HG03139 (cell line): Measurements from ENCODE around the gene UBR4.

ENCODE experiments used
- ATAC-seq: cut with Tn5 transposase; IDR thresholded peaks from one replicate; pipeline ENCODE4 v1.9.1; 2021; ENCODE audit not compliant: unreplicated experiment

The UBR4 gene

DNA sequence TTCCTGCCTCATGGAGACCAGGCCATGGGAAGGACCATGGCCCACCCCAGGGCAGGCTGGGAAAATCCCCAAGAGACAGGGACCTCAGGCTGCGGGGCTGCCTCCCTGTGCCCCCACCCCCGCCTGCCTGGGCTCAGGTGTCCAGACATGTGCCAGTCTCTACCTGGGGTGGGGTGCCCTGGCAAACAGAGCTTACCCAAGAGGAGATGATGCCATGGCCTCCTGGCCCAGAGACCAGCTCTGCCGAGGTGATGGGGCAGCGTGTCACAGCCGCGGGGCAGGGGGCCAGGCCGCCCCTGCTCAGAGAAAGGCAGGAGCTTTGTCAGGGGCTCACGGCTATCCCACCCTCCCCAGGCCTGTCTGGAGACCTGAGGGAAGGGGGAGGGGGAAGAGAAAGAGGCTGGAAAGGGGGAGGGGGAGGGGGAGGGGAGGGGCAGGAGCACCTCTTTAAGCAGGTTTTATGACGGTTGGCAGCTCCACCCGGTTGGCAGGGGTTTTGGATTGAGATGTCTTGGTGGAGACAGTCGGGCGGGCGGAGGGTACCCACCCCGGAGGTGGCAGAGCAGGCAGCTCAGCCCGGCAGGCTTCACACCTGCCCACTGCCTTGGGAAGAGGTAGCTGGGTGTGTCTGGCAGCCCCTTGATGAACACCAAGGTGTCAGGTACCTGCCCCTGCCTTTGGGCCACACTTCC lies 152.1 kb downstream of the UBR4 start:
- ATAC-seq = no peak

DNA sequence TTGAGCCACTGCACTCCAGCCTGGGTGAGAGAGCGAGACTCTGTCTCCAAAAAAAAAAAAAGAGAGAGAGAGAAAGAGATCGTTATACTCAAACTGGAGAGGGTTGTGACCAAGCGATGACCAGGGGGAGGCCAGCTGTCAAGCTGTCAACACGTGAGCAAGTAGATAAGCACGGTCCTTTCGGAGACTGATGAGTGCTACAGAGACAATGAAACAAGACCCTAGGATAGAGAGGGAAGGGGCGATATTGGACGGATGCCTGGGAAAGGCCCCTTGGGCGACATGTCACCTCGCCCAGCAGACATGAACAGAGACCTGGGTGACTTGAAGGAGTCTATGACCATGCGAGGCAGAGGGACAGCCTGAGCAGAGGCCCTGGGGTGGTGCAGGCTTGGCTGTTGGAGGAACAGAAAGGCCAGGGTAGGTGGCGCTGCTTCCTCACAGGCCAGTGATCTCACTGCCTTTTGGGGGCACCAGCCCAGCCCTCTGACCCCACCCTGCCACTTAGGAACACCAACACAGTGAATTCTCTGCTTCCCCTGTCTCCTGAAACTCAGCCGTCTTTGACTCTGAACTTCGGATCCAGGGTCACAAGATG lies 152.8 kb downstream of the UBR4 start:
- no peak for ATAC-seq

DNA sequence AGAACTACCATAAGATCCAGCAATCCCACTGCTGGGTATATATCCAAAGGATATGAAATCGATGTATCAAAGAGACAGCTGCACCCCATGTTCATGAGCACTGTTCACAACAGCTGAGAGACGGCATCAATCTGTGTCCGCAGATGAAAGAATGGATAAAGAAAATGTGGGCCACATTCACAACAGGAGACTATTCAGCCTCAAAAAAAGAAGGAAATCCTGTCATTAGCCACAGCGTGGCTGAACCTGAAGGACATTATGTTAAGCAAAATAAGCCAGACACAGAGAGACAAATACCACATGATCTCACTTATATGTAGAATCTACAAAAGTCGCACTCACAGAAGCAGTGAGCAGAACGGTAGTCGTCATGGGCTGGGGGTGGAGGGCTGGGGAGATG lies 154.4 kb downstream of the UBR4 start:
- no peak for ATAC-seq

DNA sequence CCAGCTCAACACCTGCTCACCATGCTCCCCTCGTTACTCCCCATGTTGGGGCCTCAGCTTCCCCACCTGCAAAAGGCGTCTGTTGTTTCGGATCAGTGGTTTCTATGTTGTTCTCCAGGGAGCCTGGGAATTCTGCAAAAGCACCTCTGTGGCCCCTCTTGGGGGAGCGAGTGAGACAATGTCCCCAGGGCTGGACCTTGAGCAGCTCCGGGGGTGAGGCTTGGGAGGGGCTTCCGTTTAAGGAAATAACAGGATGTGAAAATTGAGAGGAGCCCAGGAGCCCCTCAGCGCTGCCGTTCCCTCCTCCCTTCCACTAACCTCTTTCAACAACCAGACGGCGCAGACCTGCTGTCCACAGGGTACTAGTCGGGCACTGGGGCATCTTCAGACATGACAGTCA lies 155.1 kb downstream of the UBR4 start:
- ATAC-seq = no peak

DNA sequence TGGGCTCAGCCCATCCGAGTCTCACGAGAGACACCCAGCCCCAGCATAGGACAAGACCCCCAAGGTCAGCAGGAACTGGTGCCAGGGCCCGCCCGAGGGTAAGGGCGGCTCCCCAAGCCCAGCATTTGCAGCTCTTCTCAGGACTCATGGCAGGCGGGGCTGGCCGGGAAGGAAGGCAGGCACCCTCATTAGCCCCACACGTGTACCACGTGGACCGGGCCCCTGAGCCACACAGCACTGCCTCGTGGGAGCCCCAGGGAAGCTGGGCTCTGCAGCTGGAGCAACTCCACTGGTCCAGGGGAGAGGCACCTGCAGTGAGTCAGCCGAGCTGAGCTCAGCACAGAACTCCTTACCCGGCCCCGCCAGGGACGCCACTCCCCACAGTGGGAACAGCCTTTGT lies 155.8 kb downstream of the UBR4 start:
- ATAC-seq = no peak

DNA sequence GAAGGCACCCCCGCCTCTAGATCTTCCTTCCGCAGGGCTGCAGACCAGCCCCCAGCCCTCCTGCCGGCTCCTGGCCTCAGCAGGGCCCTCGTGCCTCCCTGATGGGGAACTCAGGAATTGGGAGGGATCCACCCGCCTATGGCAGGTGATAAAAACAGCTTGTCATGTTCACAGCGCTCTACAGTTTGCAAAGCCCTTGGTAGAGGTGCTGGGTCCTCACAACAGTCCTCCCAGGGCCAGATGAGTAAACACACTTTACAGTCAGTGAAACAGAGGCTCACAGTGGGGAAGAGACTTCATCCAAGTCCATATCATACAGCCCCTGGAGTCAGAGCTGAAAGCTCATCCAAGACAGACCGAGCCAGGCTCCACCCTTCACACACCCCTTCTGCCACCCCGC lies 156.6 kb downstream of the UBR4 start:
- no peak for ATAC-seq

DNA sequence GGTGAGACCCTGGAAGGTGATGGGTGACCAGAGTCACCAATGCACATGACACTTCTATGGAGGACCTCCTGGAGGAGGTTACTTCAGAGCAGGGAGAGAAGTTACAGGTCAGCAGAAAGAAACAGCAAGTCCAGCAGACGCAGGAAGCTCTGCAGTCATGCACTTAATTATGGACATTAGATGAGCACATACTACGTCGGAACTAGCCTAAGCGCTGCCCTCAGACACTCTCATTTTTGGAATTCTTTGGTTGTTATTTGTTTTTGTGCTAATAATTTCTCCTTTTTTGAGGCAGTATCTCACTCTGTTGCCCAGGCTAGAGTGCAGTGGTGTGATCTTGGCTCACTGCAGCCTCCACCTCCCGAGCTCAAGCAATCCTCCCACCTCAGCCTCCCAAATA lies 160.3 kb downstream of the UBR4 start:
- no peak for ATAC-seq

DNA sequence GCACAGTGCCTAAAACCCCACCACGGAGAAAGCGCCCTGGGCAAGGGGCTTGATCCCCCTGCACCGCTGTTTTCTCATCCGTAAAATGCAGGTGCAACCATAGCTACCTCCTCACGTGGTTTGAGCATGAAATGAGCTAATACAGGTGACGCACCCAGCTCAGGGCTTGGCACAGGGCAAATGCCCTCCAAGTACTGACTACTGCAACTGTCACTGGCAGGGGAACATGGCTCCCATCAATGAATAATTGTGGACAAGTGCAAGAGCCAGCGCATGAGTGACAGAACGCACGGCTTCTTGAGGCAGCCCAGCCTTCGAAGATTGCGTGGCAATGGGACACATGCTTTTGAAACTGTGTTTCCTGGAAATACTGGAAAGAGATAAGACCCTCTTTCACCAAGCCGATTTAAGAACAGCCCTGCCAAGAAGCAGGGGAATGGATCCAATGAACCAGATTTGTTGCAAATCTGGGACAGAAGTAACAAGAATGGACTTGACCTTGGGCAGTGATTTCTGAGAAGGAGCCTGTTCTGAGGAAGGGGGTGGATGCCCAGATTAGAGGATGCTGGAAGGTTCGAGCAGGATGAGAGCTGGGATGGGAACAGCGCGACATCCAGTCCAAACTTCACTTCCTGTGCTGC lies 160.8 kb downstream of the UBR4 start:
- no peak for ATAC-seq

DNA sequence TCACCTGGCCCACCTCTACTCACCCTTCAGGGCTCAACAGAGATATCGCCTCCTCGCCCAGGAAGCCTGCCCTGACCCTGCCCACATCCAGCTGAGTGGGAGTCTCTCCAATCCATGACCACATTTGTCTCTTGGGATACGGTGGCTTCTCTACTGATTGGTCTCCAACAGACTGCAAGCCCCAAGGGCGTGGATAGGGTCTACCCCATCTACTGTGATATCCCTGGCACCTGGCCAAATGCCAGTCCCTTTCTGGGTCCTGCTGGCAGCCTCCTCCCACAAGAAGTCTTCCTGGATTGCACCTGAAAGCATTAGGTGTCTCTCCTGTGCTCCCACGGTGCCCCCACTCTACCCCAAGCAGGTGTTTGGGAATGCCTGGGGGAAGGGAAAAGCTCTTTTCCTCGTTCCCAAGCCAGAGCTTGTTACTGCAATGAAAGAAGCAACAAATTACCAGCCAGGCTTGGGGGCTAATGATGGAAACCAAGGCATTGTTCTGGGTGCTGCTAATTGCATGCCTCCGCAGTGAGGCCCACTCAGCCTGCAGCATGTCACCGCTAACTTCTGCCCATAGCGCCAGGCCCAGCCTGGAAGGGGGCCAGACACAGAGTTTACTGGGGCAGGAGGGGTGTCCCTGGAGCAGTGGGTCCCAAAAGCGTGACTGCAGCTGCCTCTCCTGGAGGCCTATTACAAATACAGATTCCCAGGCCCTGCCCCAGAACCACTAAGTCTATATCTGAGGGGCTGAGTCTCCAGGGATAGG lies 162.9 kb downstream of the UBR4 start:
- ATAC-seq = no peak

DNA sequence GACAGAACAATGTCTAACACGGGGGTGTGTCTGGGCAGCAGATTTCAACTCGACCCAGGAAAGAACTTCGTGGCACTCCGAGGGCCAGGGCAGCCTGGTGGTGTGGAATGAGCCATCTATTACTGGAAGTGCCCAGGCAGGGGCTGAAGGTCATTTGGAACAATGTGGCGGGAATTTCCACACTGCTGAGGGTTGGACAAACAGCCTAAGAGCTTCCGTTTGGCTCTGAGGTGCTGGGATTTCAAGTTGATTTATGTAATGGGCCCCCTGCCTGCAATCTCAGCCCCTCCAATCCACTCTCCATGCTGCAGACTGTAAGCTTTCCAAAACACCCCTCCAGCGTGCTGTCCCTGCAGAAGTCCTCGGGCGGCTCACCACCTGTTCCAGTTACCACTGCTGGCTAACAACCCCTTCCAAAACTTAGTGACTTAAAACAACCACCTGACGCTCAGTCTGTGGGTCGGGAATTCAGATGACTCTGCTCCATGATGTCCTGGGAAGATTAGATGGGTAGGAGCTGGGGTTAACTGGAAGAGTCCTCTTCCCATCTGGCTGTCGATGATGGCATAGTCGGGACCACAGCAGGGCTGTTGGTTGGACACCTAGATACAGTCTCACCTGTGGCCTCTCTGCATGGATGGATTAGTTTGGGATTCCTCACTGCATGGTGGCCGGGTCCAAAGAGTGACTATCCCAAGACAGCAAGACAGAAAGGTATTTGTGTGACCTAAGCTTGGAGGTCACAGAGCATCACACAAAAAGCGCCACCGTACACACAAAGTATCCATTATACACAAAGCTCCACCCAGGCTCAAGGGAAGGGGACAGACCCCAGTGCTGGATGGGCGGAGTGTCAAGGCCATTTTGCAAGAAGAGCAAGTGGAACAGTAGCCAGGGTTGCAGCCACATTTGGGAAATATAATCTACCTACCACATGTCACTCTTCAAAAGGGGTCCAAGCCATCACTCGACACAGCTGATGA lies 163.9 kb downstream of the UBR4 start:
- ATAC-seq = no peak

DNA sequence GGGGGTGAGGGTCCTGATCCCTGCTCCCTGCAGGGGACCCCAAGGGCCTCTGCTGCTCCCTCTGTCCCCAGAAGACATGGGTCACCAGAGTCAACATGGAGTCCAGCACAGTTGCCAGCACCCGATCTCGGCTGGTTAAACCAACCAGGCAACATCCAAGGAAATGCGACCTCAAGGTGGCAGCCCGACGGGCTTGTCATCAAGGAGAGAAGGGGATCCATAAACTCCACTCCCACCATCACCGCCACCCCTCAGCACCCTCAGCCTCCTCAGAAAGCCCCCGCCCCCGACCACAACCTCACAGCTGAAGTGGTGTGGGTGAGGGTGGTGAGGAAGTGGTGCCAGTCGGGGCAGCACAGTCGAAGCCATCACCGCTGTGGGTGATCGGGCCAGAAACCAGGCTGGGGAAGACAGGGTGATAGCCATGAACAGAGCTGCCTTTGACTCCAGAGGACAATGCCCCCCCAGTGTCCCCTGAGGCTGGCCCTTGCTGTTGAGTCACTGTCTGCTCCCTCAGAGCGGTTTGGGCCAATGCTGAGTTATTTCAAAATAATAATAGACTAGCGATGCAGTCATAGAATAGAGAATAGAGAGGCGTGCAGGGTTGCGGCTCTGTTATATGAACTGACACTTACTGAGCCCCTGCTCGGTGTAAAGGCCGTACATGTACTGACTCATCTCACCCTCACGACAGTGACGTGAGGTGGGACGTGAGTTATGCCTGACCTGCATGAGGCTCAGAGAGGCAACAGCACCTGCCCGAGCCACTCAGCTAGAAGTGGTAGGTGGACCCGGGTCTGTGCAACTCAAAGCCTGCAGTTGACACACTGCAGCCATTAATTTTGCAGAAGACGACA lies 164.9 kb downstream of the UBR4 start:
- ATAC-seq = no peak

DNA sequence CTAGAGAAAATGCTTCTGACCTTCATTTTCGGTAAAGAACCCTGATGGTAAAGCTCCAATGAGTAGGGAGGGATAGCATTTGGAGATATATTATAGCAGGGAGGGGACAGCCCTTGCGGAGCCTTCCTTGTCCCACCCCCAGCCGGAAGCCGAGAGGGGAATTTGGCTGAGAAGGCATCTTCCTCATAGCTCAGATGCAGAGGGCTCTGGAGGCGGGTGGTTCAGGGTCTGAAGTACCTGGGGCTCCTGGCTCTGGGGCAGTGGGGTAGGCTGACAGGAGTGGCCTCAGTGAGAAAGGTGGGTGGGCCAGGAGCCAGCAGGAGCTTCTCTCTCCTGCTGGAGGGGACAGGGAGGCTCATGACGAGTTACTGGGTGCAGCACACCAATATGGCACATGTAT lies 165.6 kb downstream of the UBR4 start:
- ATAC-seq = no peak

DNA sequence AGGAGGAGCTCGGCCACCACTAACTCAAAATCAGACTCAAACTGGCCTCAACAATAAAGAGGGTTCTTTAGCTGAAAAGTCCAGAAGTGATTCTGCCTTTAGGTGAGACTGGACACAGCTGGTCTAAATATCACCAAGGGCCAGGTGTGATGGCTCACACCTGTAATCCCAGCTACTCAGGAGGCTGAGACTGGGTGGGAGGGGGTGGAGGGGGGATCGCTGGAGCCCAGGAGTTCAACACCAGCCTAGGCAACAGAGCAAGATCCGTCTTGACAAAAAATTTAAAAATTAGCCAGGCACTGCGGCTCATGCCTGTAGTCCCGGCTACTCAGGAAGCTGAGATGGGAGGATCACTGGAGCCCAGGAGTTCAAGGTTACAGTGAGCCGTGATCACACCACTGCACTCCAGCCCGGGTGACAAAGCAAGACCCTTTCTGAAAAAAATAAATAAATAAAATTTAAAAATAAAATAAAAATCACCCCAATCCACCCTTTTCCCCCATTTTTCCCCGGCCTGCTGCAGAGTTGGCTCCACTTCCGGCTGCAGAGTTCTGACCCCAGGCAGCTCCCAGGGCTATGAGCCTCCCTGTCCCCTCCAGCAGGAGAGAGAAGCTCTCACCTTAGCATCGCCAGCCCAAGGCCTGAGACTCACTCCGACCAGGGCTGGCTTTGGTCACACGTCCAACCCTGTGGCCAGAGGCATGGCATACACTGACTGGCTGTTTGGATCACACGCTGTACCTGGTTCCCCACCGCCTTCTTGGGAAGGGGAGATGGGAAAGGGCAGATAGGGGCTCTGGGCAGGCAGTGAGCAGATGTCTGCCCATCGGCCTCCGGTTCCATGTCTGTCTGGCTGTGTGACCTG lies 166.3 kb downstream of the UBR4 start:
- no peak for ATAC-seq

DNA sequence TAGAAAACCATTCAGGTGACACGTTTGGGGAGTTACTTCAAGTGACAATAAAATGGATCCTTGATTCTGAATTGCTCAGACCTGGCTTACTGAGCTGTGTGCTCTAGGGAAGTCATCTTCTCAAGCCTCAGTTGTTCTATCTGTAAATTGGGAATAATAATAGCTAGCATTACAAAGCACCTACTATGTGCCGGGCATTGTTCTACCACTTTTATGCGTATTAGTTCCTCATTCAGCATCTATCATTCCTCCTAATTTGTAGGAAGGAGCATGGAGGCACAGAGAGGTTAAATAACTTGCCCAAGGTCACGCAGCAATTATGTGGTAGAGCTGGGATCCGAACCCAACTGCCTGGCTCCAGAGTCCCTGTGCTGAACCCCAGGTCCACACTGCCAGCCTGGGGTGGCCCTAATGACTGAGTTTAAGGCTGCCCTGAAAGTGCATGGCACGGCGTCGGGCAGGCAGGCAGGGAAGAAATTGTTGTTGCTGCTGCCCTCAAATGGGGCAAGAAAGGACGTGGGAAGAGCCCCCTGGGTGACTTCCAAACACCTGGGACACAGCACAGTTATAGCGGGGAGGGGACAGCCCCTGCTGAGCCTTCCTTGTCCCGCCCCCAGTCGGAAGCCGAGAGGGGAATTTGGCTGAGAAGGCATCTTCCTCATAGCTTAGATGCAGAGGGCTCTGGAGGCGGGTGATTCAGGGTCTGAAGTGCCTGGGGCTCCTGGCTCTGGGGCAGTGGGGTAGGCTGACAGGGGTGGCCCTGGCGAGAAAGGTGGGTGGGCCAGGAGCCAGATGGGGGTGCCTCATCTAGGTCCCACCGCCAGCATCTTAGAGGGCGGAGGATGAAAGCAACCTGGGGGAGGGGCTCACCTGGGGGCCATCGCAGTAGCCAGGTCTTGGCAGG lies 167.1 kb downstream of the UBR4 start:
- ATAC-seq = no peak

DNA sequence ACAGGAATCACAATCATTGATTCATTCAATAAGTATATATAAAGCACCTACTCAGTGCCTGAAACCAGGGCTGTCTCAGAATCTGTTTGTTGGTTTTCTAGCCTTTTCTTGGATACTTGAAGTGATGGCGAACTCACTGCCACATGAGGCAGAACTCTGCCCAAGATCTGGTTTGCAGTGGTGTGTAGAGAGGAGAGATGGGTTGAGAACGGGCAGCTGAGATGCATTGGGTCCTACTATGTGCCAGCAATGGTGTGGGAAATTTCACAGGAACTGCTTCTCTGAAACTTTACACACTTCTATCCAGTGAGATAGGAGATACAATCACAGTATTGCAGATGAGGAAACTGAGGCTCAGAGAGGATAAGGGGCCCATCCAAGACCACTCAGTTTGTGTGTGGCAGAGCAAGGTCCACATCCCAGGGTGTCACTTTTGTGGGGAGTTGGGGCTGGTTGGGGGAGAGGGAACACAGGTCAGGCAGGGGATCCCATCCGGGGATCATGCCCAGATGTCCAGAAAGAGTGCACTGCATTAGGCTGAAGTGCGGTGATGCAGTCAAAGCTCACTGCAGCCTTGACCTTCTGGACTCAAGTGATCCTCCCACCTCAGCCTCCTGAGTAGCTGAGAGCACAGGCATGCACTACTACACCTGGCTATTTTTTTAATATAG lies 169.9 kb downstream of the UBR4 start:
- no peak for ATAC-seq

DNA sequence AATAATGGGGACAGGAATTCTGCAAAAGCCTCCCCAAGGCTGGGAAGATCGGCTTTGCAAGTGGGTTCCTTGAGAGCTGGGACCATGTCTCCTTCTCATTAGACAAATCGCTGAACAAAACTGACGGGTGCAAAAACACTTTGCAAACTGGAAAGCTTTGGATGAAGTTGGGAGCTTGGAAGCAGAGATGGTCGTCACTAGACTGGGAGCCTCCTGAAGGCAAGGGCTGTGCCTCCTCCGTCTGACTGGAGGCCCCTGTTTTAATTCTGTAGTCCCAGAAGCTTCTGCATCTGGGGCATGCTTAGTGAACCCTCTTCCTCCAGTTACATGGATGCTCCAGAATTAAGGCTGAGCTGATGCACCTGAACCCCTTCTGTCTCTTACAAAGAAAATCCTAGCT lies 171.3 kb downstream of the UBR4 start:
- no peak for ATAC-seq

DNA sequence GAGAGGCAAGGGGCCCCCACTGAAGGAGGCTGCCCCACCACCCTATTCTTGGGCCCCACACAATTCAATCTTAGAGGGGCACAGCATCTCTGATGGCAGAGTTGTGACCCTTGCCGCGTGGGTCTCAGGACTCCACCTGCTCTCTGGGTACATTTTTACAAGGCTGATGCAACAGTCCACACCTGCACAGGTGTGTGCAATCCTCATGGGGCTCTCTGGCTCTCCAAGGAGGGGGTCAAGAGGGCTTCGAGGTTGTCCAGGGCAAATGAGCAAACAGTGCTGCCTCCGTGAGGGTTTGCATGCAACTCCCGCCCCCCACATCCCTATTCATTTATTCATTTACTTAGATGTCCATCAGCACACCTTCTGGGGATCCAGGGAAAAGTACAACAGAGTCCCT lies 172.0 kb downstream of the UBR4 start:
- no peak for ATAC-seq
